Skeletal muscle tissue (tissue), 4 donors: ENCODE measurements around the gene DAPP1. TPM values are rescaled to one million over a fixed set of nuclear protein-coding genes. Genes with fewer than 3 reads are reported as not detected.

Experiments
- H3K27ac ChIP-seq: one replicate; pipeline ENCODE4 v1.7.0; 2013; ENCODE audit warnings: mild to moderate bottlenecking, low read depth, low read length, inconsistent platforms
- H3K27me3 ChIP-seq, 3 donors: one replicate each; pipeline ENCODE4 v1.7.0; 2013; ENCODE audit warnings: low read length in 3 of 3; ENCODE audit not compliant: control insufficient read depth in 3 of 3, insufficient read depth in 3 of 3
- H3K36me3 ChIP-seq, 3 donors: one replicate each; pipeline ENCODE4 v1.7.0; 2013; ENCODE audit warnings: low read length in 3 of 3; ENCODE audit not compliant: control insufficient read depth in 3 of 3, insufficient read depth in 3 of 3
- H3K4me1 ChIP-seq, 3 donors: one replicate each; pipeline ENCODE4 v1.7.0; 2013; ENCODE audit warnings: low read length in 3 of 3, mild to moderate bottlenecking in 3 of 3; ENCODE audit not compliant: control insufficient read depth in 3 of 3, insufficient read depth in 3 of 3
- H3K4me3 ChIP-seq, 3 donors: one replicate each; pipeline ENCODE4 v1.7.0; 2013; ENCODE audit warnings: low read length in 3 of 3
- H3K9ac ChIP-seq, 3 donors: one replicate each; pipeline ENCODE4 v1.7.0; 2013; ENCODE audit warnings: low read length in 3 of 3, mild to moderate bottlenecking in 3 of 3, moderate library complexity in 2 of 3, low read depth in 1 of 3
- H3K9me3 ChIP-seq, 3 donors: one replicate each; pipeline ENCODE4 v1.7.0; 2013; ENCODE audit warnings: low read length in 3 of 3; ENCODE audit not compliant: control insufficient read depth in 3 of 3
- total RNA-seq: library from RNA; depleted of rRNA; stranded (reverse); fragments of >200 nt; gene quantifications from one replicate; pipeline ENCODE4 v1.2.3, GENCODE V29; 2014
- donor health status: Osteomylitis.

Gene DAPP1
- total RNA-seq, 1 donor from 2014 or later = 1.6 TPM

GRCh38 chr4:99887837-99888236 lies 71.2 kb downstream of the DAPP1 start:
- Histone ChIP-seq H3K9ac (no peak overlapping the region), H3K4me1 (peaks cover 2 to 8% (median 4%) of the 10 kb centered on the region in 3 donors), H3K4me3 (no peak overlapping the region), H3K27me3 (no peaks in the 10 kb centered on the region), H3K9me3 (no peaks in the 10 kb centered on the region), H3K36me3 (peaks cover 3 to 21% (median 16%) of the 10 kb centered on the region in 3 donors), H3K27ac (no peak overlapping the region)

GRCh38 chr4:99891351-99891750 lies 74.7 kb downstream of the DAPP1 start:
- no peaks in the 10 kb centered on the region for H3K27me3 ChIP-seq
- peaks cover 11 to 20% (median 18%) of the 10 kb centered on the region in 3 donors for H3K4me1 ChIP-seq
- no peak overlapping the region for H3K27ac ChIP-seq

GRCh38 chr4:99893029-99893428 lies 76.4 kb downstream of the DAPP1 start:
- Histone ChIP-seq H3K27me3 (no peaks in the 10 kb centered on the region), H3K4me1 (peaks cover 9 to 16% (median 15%) of the 10 kb centered on the region in 3 donors), H3K4me3 (peak overlapping the region; percentile 94 to 96 (median 95)), H3K9me3 (no peaks in the 10 kb centered on the region), H3K9ac (peak overlapping the region in 1 of 3 donors; percentile 91), H3K27ac (no peak overlapping the region), H3K36me3 (peaks cover 0 to 10% (median 4%) of the 10 kb centered on the region in 3 donors)

More at GRCh38 chr4:99891351-99891750, 74.7 kb downstream of the DAPP1 start:
- Histone ChIP-seq H3K9ac (no peak overlapping the region), H3K36me3 (peaks cover 0 to 10% (median 8%) of the 10 kb centered on the region in 3 donors), H3K4me3 (no peak overlapping the region), H3K9me3 (no peaks in the 10 kb centered on the region)

DNA sequence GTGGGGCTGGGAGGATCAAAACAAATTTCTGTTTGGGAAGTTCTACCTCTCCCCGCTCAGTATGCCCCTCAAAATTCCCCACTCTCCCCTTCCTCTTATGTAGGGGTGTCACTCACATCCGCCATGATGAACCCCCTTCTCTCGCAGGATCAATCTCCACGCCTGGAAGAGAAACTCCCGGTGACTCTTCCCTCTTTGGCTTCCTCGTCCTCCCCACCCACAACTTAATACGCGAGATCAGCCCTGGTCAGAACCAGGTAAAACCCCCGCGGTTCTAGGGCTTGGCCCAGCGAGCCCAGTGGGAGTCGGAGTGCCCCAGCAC lies 77.2 kb downstream of the DAPP1 start:
- peak overlapping the region; percentile 94 to 96 (median 95) for H3K4me3 ChIP-seq
- H3K27ac ChIP-seq = peak overlapping the region; percentile 91
- peaks cover 9 to 15% (median 14%) of the 10 kb centered on the region in 3 donors for H3K4me1 ChIP-seq
- H3K9ac ChIP-seq = peak overlapping the region; percentile 91 to 96 (median 95)
- H3K9me3 ChIP-seq = no peaks in the 10 kb centered on the region
- peaks cover 0 to 10% (median 4%) of the 10 kb centered on the region in 3 donors for H3K36me3 ChIP-seq
- no peaks in the 10 kb centered on the region for H3K27me3 ChIP-seq

- peak within 1 kb of the TSS; percentile 91 to 96 (median 95) for H3K9ac ChIP-seq
- H3K4me1 ChIP-seq = peaks cover 9 to 15% (median 14%) of the 10 kb centered on the region in 3 donors
- peaks cover 0 to 10% (median 4%) of the 10 kb centered on the region in 3 donors for H3K36me3 ChIP-seq
- peak within 1 kb of the TSS; percentile 94 to 96 (median 95) for H3K4me3 ChIP-seq
- H3K27ac ChIP-seq = peak within 1 kb of the TSS; percentile 91
- H3K27me3 ChIP-seq = no peaks in the 10 kb centered on the region
- H3K9me3 ChIP-seq = no peaks in the 10 kb centered on the region
Measured at GRCh38 chr4:99894161-99894997, 77.8 kb downstream of the DAPP1 start, which contains the start of gene LAMTOR3. TSS of gene LAMTOR3 (minus strand) at chr4:99894427. CDS start at chr4:99893963, 464 bp downstream.

DNA sequence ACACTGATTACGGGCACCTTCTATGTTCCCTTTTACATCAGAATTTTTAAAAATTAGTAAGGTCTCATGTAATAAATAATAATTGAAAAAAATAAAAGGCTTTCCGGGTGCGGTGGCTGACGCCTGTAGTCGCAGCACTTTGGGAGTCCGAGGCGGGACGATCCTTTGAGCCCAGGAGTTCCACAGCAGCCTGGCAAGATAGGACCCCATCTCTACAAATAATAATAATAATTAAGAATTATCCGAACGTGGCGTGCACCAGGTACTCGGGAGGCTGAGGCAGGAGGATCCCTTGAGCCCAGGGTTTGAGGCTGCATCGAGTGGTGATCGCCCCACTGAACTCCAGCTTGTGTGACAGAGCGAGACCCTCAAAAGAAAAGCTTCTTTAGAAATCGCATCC lies 78.4 kb downstream of the DAPP1 start:
- Histone ChIP-seq H3K4me3 (peak overlapping the region; percentile 80 to 96 (median 87)), H3K9ac (peak overlapping the region; percentile 50 to 81 (median 73)), H3K27ac (peak overlapping the region; percentile 38), H3K9me3 (no peaks in the 10 kb centered on the region), H3K4me1 (peaks cover 9 to 15% (median 14%) of the 10 kb centered on the region in 3 donors), H3K27me3 (no peaks in the 10 kb centered on the region), H3K36me3 (peaks cover 0 to 10% (median 4%) of the 10 kb centered on the region in 3 donors)

GRCh38 chr4:99915449-99915848 lies 98.8 kb downstream of the DAPP1 start:
- Histone ChIP-seq H3K4me3 (no peak overlapping the region), H3K36me3 (peaks cover 0 to 10% (median 9%) of the 10 kb centered on the region in 3 donors)

GRCh38 chr4:99917575-99917974 lies 100.9 kb downstream of the DAPP1 start:
- H3K27me3 ChIP-seq = no peaks in the 10 kb centered on the region
- H3K9me3 ChIP-seq = peaks cover 0 to 1% (median 0%) of the 10 kb centered on the region in 3 donors
- H3K4me1 ChIP-seq = no peaks in the 10 kb centered on the region
- no peak overlapping the region for H3K4me3 ChIP-seq
- H3K36me3 ChIP-seq = peaks cover 0 to 14% (median 6%) of the 10 kb centered on the region in 3 donors
- no peak overlapping the region for H3K27ac ChIP-seq
- H3K9ac ChIP-seq = no peak overlapping the region

More at GRCh38 chr4:99915449-99915848, 98.8 kb downstream of the DAPP1 start:
- no peak overlapping the region for H3K9ac ChIP-seq
- H3K27me3 ChIP-seq = no peaks in the 10 kb centered on the region
- no peak overlapping the region for H3K27ac ChIP-seq
- H3K4me1 ChIP-seq = no peaks in the 10 kb centered on the region
- H3K9me3 ChIP-seq = peaks cover 0 to 1% (median 0%) of the 10 kb centered on the region in 3 donors

DNA sequence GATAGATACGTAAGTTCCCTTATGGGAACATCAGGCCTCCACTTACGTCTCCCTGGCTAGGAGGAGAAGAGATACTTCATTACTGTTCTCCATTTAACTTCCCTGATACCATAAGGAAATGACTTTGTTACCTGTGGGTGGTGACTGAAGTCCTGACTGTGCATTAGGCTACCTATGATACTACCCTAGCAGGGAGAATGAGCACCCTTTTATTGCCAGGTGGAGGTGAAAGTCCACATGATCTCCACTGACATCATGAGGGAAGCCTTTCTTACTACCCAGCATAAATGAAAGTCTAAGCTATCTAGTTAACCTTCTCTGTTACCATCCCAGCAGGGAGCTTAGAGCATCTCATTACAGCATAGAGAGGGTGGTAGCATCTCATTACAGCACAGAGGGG lies 102.0 kb downstream of the DAPP1 start:
- H3K4me3 ChIP-seq = no peak overlapping the region
- no peaks in the 10 kb centered on the region for H3K27me3 ChIP-seq
- H3K9me3 ChIP-seq = peaks cover 0 to 1% (median 0%) of the 10 kb centered on the region in 3 donors
- H3K27ac ChIP-seq = no peak overlapping the region
- no peaks in the 10 kb centered on the region for H3K4me1 ChIP-seq
- H3K36me3 ChIP-seq = peaks cover 0 to 17% (median 6%) of the 10 kb centered on the region in 3 donors
- no peak overlapping the region for H3K9ac ChIP-seq
